ENCODE measurements around the gene ALG14.

DNA sequence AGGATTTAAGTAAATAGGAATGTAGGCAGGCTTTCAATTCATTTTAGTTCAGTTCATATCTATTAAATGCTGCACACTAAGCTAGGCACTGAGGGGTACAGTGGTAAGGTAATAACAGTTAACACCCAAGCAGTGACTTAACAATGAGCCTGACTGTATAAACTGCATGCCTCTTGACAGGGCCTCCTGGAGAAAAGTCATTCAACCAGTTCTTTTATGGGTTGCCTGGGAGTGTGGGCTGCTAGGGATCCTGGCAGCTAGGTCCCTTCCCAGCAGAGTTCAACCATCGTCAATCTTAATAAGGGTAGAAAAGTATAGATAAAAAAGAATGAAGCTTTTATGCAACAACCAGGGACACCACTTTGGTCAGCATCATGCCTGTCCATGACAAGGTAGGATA is 8.1 kb upstream of the ALG14 start:
- TF ChIP-seq, protein P1, sequence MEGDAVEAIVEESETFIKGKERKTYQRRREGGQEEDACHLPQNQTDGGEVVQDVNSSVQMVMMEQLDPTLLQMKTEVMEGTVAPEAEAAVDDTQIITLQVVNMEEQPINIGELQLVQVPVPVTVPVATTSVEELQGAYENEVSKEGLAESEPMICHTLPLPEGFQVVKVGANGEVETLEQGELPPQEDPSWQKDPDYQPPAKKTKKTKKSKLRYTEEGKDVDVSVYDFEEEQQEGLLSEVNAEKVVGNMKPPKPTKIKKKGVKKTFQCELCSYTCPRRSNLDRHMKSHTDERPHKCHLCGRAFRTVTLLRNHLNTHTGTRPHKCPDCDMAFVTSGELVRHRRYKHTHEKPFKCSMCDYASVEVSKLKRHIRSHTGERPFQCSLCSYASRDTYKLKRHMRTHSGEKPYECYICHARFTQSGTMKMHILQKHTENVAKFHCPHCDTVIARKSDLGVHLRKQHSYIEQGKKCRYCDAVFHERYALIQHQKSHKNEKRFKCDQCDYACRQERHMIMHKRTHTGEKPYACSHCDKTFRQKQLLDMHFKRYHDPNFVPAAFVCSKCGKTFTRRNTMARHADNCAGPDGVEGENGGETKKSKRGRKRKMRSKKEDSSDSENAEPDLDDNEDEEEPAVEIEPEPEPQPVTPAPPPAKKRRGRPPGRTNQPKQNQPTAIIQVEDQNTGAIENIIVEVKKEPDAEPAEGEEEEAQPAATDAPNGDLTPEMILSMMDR (IDR thresholded peaks at IDR 0.05) = no peak
- no peak for TF ChIP-seq POLR2A (IDR thresholded peaks at IDR 0.05)

Measured in Peyer's patch (tissue), 4 donors.